ENCODE measurements around the gene NDRG3.

- no peak for TF ChIP-seq CTCF (conservative IDR thresholded peaks at IDR 0.05; ENCODE audit: low read length)
- no peak for TF ChIP-seq EZH2phosphoT487 (IDR thresholded peaks at IDR 0.05; ENCODE audit: borderline replicate concordance, low read depth, low read length)
Observed at GRCh38 chr20:36791862-36792261, 46.0 kb upstream of the NDRG3 start.
